ENCODE data around the gene COL4A1. TPM values are rescaled to one million over a fixed set of nuclear protein-coding genes. Genes with fewer than 3 reads are reported as not detected.

COL4A1 gene
- total and polyA plus RNA-seq, 2 of the 13 experiments (the other 11 are each of a cell fraction or from before 2014, with no cell fraction given): not detected

- no TSS peak for BruUV-seq (replicated peaks)
- Histone ChIP-seq H3K4me1 (ENCODE audit: insufficient read depth, low read length) (peaks cover 11% of the 10 kb centered on the region), H3K79me2 (ENCODE audit: insufficient read depth, low read length) (no peaks in the 10 kb centered on the region), H3K9me3 (ENCODE audit: low read length) (no peaks in the 10 kb centered on the region), H3K36me3 (replicated peaks in 1 of 2; ENCODE audit: control insufficient read depth in 1 of 2, insufficient read depth in 2 of 2, low read length in 2 of 2) (no peaks in the 10 kb centered on the region), H3K27ac (ENCODE audit: extremely low read length, insufficient read depth, low read length) (no peak overlapping the region), H3K27me3 (ENCODE audit: control insufficient read depth in 1 of 2, insufficient read depth in 2 of 2, low read length in 2 of 2) (peaks cover 6 to 57% of the 10 kb centered on the region in 2 experiments; a peak in 3 of 5 replicates), H3K9ac (ENCODE audit: insufficient read depth, low read depth, low read length) (no peak overlapping the region), H4K20me1 (ENCODE audit: insufficient read depth, low read length) (no peaks in the 10 kb centered on the region), H3K4me2 (ENCODE audit: low read depth, low read length) (no peak overlapping the region), H3K4me3 (replicated peaks in 1 of 3; ENCODE audit: insufficient read depth in 1 of 3, low read depth in 2 of 3, low read length in 3 of 3) (no peak overlapping the region), H2AFZ (ENCODE audit: low read length) (no peak overlapping the region)
- ChIA-PET CTCF (ENCODE audit: low intra/inter-chr PET ratio, low total read pairs) (no interaction called here), POLR2A (no interaction called here)
- FAIRE-seq (no peak), ATAC-seq (no peak), DNase-seq (ENCODE audit: low spot score) (no peak)
- TF ChIP-seq PAF1 (CRISPR knock-in tag; IDR thresholded peaks at IDR 0.05): no peak
- no peak for TF ChIP-seq RARG (CRISPR knock-in tag; IDR thresholded peaks at IDR 0.05; ENCODE audit: low read depth)
- TF ChIP-seq ZNF256 (CRISPR knock-in tag; conservative IDR thresholded peaks at IDR 0.05): no peak
- TF ChIP-seq SRSF9 (IDR thresholded peaks at IDR 0.05; ENCODE audit: borderline replicate concordance, insufficient read depth, low read depth, low read length, poor library complexity, severe bottlenecking): no peak
- TF ChIP-seq, protein P1, sequence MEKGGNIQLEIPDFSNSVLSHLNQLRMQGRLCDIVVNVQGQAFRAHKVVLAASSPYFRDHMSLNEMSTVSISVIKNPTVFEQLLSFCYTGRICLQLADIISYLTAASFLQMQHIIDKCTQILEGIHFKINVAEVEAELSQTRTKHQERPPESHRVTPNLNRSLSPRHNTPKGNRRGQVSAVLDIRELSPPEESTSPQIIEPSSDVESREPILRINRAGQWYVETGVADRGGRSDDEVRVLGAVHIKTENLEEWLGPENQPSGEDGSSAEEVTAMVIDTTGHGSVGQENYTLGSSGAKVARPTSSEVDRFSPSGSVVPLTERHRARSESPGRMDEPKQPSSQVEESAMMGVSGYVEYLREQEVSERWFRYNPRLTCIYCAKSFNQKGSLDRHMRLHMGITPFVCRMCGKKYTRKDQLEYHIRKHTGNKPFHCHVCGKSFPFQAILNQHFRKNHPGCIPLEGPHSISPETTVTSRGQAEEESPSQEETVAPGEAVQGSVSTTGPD (CRISPR knock-in tag; IDR thresholded peaks at IDR 0.05): no peak
- 55% methylated on average over 5 of the region's 53 CpGs for WGBS (ENCODE audit: low lambda C conversion rate)
- in situ Hi-C loops (cut with HindIII; ENCODE audit: extremely low pct_ligation_motif_present, low pct_unique_long_range_greater_than_20kb) (no loop called here), intact Hi-C loops (cut with micrococcal nuclease; ENCODE audit: unreplicated experiment) (no loop called here)
These were observed 507 bp downstream of the COL4A1 start for GRCh38 chr13:110306340-110306959.

GRCh38 chr13:110305949-110306339 is 1.0 kb downstream of the COL4A1 start:
- H3K27ac ChIP-seq (ENCODE audit: extremely low read length, insufficient read depth, low read length): no peak overlapping the region
- H2AFZ ChIP-seq (ENCODE audit: low read length): no peak overlapping the region
- in situ Hi-C loops (cut with HindIII; ENCODE audit: extremely low pct_ligation_motif_present, low pct_unique_long_range_greater_than_20kb) (no loop called here), intact Hi-C loops (cut with micrococcal nuclease; ENCODE audit: unreplicated experiment) (no loop called here)
- FAIRE-seq (no peak), ATAC-seq (no peak), DNase-seq (ENCODE audit: low spot score) (no peak)
- no peaks in the 10 kb centered on the region for H3K36me3 ChIP-seq (replicated peaks in 1 of 2; ENCODE audit: control insufficient read depth in 1 of 2, insufficient read depth in 2 of 2, low read length in 2 of 2)
- no peaks in the 10 kb centered on the region for H4K20me1 ChIP-seq (ENCODE audit: insufficient read depth, low read length)
- H3K4me2 ChIP-seq (ENCODE audit: low read depth, low read length): no peak overlapping the region
- CTCF ChIA-PET (ENCODE audit: low intra/inter-chr PET ratio, low total read pairs): no interaction called here
- peaks cover 6 to 57% of the 10 kb centered on the region in 2 experiments; a peak in 4 of 5 replicates for H3K27me3 ChIP-seq (ENCODE audit: control insufficient read depth in 1 of 2, insufficient read depth in 2 of 2, low read length in 2 of 2)
- BruUV-seq (replicated peaks): no TSS peak
- POLR2A ChIA-PET: no interaction called here
- 2% methylated on average over 6 of the region's 6 CpGs for WGBS (ENCODE audit: low lambda C conversion rate)
- peaks cover 11% of the 10 kb centered on the region for H3K4me1 ChIP-seq (ENCODE audit: insufficient read depth, low read length)
- H3K9ac ChIP-seq (ENCODE audit: insufficient read depth, low read depth, low read length): no peak overlapping the region
- no peaks in the 10 kb centered on the region for H3K79me2 ChIP-seq (ENCODE audit: insufficient read depth, low read length)
- no peak overlapping the region for H3K4me3 ChIP-seq (replicated peaks in 1 of 3; ENCODE audit: insufficient read depth in 1 of 3, low read depth in 2 of 3, low read length in 3 of 3)
- H3K9me3 ChIP-seq (ENCODE audit: low read length): no peaks in the 10 kb centered on the region
- TF ChIP-seq, protein P2, sequence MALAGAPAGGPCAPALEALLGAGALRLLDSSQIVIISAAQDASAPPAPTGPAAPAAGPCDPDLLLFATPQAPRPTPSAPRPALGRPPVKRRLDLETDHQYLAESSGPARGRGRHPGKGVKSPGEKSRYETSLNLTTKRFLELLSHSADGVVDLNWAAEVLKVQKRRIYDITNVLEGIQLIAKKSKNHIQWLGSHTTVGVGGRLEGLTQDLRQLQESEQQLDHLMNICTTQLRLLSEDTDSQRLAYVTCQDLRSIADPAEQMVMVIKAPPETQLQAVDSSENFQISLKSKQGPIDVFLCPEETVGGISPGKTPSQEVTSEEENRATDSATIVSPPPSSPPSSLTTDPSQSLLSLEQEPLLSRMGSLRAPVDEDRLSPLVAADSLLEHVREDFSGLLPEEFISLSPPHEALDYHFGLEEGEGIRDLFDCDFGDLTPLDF (CRISPR knock-in tag; IDR thresholded peaks at IDR 0.05): no peak
- TF ChIP-seq SALL1 (CRISPR knock-in tag; IDR thresholded peaks at IDR 0.05) (no peak), REST (IDR thresholded peaks at IDR 0.05; ENCODE audit: borderline replicate concordance in 1 of 2, low read depth in 1 of 2, low read length in 2 of 2) (no peak), HNF1B (CRISPR knock-in tag; IDR thresholded peaks at IDR 0.05) (no peak)
